Measurements from ENCODE around the gene ARV1.
A peak's percentile ranks its signal among the peaks of the same experiment; 100 is the strongest.
"Not testable (repeated sequence)": the region's sequence is repeated elsewhere in the genome, so short reads cannot be mapped to it uniquely, and the experiment has no call there.

Gene ARV1

DNA sequence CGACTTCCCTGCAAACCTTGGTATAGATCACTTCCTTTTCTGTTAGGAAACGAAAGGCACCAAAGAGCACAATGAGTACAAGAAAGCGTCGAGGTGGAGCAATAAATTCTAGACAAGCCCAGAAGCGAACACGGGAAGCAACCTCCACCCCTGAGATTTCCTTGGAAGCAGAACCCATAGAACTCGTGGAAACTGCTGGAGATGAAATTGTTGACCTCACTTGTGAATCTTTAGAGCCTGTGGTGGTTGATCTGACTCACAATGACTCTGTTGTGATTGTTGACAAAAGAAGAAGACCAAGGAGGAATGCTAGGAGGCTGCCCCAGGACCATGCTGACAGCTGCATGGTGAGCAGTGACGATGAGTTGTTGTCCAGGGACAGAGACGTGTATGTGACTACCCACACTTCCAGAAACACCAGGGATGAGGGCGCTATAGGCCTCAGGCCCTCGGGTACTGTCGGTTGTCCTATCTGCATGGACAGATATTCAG is 42.7 kb downstream of the ARV1 start:
- no peak for DNase-seq

DNA sequence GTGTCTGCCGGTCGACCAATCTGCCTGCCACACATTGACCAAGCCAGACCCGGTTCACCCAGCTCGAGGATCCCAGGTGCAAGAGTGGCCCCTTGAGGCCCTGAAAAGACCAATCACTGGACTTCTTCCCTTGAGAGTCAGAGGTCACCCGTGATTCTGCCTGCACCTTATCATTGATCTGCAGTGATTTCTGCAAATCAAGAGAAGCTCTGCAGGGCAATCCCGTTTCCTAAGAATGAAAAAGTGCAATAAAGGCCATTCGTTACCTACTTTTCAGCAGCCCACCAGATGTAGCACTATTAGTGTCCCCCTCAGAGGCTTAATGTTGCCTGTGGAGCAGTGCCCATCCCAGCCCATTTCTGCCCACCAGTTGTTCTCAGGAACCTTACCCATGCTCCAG is 43.6 kb downstream of the ARV1 start:
- DNase-seq = not testable (repeated sequence)

DNA sequence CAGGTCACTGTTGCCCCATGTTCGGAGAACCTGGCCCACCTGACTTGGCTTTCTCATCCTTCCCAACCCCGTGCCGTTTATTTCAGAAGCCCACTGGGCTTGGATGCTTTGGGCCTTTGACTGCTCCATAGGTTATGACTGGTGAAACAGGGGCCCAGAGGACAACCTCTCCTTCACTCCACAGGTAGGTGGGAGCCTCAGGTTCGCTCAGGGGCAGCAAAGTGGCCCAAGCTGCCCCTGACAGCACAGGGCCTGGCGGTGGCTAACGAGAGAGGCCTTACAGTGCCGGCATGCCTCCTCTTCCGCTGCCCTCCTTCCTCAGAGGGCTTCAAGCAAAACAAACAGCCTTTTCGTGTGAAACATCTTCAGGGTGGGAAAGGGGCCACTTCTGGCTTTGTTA is 44.3 kb downstream of the ARV1 start:
- no peak for DNase-seq

DNA sequence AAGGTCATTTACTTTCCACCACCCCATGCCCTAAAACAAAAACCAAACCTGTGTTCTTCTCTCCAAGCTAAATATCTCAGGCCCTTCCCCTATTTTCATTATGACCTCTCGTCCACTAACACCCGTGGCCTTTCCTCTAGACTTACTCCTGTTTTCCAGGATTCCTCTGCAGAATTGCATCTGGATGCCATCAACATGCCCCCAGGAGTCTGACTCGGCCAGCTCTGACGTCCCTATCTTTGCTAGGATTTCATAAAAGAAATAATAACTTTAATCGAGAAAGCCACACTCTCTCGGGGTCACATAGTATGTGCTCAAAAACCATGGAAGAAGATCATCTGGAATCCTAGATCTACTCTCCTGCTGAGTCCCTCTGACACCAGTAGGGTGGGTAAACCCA is 47.7 kb downstream of the ARV1 start:
- DNase-seq = no peak

DNA sequence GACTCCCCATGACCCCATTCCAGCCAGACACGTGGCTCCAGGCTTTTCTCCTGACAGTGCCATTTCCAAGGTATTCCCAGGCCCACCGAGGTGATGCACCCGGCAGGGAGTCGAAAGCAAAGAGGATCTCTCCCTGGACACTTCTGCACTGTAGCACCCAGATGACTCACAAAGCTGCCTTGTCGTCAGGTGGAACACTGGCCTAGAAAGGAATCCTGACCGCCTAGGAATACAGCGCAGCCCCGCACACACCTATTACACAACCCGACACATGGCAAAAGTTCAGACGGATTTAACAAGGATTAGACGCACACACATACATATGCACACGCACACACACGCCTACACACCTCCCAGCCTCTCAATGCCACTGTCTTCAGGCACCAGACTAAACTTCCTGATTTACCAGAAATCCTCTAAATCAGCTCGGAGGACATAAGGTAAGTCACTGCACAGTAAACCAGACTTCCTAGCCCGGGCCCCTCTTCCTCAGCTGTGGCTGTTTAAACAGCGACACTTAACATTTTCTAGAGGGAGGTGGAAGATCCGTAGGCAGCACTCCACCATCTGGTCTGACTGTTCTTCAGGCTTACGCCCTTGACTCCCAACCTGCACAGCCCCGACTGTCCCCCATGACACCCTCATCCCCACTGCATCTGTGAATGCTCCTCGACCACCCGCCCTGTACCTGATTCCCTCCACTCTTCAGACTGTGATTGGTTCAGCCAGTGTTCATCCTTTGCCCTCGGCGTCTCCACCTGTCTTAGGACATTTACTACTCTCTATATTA is 48.4 kb downstream of the ARV1 start:
- DNase-seq = no peak

DNA sequence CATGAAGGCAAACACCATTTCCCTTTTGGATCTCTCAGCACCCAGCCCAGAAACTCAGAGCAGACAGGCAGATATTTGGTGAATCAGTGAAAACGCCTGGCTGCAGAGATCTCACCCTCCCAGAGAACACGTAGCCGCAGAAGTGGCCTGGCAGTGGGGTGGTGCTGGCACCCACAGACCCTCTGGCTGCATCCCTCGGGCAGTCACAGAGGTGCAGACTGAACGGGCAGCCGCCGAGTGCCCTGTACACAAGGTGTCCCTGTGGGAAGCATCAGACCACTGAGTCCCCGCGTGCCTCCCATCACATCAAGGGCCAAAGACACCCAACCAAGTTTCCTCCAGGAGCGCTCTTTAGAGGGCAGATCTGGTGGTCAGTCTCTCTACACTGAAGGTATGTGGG is 49.1 kb downstream of the ARV1 start:
- no peak for DNase-seq

DNA sequence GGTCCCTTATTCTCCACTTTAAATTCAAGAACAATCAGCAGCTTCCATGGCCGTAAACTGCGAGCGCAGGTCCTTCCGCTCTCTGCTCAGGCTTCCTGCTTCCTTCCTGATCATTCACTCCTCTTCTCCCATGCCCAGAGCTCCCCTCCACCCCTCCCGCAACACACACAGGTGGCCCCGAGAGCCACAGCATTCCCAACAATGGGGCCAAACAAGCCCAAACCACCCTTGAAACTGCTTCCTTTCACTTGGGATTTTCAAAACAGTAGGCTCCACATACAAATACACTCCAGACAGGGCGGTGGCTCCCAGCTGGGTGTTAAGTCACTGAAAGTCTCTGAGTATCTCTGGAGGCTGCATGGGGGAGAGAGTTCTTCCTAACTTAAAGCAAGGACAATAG is 49.8 kb downstream of the ARV1 start:
- DNase-seq = no peak

DNA sequence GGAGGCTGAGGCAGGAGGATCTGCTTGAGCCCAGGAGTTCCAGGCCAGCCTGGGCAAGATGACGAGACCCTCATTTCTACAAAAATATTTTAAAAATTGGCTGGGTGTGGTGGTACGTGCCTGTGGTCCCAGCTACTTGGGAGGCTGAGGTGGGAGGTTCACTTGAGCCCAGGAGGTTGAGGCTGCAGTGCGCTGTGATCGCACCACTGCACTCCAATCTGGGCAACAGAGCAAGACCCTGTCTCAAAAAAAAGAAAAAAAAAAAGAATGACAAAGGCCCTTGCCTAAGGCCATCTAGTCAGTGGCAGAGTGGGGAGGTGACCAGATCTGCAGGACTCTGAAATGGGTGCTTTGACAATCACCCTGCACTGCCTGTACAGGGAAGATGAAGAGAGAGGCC is 50.4 kb downstream of the ARV1 start:
- not testable (repeated sequence) for DNase-seq

DNA sequence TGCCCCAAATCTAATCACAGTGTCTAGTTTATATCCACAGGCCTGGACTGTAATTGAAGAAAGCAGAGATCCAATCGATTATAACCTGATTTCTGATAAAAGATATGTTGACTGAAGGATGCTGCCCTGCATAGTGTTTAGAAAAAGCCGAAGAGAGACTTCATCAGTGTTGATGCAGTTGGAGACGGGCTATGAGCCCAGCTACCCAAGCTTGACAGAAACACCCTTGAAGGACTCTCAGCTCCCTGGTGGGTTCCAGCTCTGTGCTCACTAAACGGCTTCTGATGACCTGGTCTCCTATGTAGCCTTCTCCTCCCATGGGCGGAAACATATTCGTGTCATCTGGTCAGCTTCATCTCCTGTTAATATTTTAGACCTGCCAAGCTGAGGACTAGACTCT is 50.9 kb downstream of the ARV1 start:
- no peak for DNase-seq

DNA sequence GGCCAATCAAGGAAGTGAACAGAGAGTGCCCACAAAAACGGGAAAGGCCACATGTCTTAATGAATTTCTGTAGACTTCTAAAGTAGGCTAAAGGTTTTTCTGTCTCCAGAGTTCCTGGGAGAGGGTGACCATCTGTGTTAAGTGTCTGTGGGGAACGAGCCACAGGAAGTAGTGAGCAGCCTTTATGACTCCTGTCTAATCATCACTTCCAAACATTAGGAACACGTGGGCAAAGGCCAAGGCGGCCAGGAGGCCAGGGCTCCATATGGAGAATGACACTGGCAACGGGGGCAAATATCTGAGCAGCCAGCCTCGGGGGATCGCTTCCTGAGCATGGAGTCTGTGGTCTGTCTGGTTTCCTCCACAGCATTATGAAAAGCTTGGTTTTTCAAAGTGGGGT is 54.1 kb downstream of the ARV1 start:
- no peak for DNase-seq

DNA sequence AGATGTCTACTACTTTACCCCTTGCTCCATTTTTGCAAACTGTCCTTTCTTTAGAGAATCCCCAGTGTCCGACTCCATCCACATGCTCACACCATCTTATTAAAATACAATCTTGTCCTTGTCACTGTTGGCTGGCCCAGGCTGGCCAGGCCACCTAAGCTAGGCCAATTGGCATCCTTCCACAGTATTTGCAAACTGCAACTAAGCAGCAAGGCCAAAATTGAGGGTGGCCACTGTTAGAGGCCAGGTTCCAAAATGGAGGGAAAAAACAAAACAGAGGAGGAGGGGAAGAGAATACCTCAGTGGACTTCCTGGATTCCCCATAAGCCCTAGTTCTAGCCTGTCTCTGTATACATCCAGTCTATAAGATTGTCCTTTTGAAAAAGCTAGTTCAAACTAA is 56.9 kb downstream of the ARV1 start:
- no peak for DNase-seq

DNA sequence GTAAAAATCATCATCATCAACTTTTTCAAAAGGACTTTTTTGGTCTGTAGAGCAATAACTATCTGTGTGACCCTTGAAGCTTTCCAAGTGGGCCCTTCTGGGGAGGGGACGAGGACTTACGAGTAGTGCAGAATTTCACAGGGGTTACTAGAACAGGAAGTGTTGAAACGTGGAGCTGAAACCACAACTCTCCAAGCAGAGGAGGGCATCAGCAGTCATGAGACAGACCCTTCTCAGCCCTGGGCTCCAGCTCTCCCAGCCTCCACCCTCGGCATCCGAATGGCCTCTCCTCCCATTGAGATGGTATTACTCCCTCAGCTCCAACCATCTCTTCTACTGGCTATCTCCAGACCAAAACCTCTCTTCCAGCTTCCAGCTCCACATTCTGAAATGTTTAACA is 57.5 kb downstream of the ARV1 start:
- DNase-seq = no peak

DNA sequence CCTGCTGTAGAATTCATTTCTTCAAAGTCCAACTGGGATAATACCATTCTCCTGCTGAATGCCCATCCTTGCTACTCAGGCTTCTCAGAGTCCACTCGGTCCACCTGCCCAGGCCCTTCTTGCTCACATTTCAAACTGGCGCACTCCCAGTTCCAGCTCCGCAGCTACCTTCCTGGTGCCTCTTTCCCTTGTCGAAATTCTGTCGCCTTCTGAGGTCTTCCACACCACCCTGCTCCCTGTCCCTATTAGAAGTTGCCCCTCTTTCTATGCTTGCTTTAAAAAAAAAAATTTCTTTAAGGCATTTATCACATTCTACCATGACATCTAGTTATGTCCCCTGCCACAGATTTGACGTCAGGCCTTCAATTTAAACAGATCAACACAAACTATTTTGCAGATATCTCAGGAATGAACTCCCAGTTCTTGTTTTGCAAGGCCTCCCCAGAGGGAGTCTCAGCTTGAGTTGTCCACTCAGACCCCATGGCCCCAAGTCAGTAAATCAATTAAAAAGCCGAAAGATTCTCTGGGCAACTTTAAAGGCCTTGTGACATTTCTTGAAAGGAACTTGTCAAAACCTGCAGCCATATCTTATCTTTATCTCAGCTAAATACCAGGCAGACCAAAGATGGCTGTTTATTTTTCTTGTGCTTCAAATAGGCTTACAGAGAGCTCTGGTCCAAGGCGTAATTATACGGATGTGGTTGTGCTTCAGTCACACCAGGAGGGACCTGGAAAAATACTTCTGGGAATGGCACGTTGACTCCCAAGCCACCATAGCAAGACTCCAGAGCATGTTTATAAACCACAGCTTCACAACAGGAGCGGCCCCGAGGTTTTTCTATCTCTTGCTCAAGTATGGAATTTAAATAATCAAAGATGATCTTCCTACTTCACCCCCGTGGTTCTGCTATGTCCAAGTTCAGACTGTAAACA is 59.0 kb downstream of the ARV1 start:
- DNase-seq = no peak

DNA sequence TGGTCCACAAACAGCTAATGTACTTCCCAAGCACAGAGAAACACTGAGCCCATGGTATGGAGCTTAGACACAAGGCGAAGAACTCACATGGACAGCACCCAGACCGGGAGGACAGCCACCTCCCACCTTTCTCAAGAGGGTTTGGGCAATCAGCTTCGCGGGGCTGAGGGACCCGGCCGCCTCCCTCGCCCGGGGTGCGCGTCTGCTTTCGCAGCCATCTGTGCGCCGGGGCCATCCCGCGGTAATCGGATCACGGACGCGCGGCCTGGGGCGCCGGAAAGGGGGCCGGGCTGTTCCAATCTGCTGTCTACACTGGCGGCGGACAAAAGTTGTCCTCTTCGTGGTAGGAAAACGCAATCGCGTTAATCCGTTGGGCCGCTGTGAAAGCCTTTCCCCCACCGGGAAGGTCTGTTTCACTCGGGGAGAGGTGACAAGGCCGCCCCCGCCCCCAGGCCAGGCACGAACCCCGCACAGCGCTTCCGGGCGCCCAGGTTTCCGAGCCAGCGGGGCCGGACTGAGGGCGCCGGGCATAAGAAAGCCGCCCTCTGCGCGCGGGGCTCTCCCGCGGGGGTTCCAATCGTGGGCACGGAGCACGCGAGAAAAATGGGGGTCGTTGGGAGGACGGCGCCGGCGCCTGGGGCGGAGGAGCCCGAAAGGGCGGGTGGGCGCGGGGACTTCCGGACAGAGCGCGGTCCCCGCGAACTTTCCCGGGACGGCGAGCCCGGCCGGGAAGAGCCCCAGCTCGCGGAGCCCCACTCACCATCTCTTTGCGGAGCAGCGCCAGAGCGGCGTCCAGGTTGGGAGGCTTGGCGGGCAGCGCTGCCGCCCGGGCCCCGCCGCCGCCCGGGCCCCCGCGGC is 60.5 kb downstream of the ARV1 start:
- DNase-seq = no peak

DNA sequence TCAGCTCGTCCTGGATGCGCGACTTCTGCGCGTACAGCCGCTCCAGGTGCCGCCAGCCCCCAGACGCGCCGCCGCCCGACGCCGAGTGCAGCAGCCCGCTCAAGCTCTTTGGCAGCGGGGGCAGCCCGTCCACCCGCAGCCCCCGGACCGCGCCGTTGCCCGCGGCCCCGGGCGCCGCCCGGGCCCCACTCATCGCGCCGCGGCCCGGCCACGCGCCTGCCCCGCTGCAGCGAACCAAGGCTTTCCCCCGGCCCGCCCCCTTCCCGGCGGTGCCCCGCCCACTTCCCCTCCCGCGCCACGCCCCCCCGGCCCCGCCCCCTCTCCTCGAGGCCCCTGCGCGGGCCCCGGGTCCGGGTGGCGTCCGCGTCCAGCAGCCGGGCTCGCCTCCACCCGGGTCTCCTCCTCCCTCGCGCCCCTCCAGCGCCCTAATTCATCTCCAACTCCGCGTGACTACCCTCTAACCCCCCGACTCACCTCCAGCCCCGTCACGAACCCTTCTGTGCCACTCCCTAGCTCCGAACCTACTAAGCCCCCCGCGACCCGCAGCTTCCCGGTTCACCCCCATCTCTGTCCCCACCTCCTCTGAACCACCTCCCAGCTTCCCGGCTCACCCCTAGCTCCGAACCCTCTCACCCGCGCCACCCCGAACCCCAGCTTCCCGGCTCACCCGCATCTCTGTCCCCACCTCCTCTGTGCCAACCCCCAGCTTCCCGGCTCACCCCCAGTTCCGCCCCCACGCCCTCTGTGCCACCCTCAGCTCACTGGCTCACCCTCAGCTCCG is 61.3 kb downstream of the ARV1 start, which contains the start of gene FAM89A:
Gene FAM89A, minus strand, starts transcription at position 236 of the 781 bp plus-strand sequence. Its CDS starts 43 bp downstream, at position 193.
- DNase-seq = peak; percentile 70

DNA sequence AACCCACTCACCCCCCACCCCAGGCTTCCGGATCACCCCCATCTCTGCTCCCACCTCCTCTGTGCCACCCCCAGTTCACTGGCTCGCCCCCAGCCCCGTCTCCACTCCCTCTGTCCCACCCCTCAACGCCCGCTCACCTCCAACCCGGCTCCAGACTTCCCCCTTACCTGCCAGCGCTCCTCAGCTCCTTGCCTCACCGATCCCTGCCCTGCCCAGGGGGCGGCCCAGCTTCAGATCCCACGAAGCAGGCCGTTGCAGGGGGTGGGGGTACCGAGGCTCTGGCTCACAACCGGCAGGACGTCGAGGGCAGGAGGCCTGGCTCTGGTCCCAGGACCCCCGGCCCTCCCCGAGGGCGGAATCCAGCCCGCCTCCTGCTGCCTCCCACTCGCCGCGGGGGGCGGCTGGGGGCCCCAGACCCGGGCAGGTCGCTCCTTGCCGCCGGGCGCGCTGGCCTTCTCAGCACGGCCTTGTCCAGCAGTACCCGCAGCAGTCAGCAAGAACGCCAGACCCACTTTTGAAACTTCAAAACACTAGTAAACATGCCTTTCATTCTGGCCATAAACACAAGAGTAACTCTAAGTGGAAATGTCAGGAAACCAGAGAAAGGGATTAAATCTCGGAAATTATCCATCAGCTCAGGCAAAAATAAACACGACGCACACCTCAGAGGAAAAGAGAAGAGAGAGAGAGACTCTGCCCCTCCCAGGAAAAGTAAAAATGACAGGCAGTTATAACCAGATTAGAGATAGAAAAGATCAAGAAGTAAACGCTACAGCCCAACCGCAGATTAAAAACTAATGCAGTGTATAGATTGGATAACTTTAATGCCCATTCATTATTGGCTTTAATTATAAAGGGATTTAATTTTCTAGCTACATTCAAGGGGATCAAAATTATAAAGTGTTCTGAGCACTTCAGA is 62.2 kb downstream of the ARV1 start:
- no peak for DNase-seq

DNA sequence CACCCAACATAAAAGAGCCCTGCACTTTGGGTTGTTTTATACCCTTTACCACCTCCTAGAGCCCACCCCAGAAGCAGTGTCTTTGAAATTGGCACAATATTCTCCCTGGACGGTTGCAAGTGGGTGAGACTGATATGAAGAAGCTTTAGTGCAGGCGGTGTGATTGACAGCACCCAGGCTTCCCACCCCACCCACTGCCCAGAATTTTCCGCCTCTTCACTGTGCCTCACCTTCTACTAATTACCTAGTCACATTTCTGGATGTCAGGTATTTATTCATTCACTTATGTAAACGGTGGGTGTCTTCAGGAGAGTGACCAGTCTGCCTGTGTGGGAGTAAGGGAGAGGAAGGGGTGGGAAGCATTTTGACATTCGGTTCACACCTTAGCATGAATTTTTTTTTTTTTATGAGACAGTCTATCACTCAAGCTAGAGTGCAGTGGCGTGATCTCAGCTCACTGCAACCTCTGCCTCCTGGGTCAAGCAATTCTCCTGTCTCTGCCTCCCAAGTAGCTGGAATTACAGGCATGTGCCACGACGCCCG is 62.9 kb downstream of the ARV1 start:
- DNase-seq = no peak

DNA sequence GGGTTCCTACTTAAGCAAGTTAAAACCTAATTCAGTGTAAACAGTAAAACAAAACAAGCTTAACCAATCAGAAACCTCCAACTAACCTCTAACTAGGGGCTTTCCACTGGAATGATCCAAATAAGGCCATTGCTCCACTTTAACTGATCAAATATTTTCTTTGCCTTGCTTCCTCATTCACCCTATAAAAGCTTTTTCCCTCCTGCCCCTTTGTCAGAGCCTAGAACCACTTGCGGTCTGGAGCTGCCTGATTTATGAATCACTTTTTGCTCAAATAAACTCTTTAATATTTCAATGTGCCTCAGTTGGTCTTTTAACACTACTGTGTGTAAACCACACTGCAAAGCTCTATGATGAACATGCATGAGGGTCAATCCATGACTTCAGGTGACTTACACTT is 65.7 kb downstream of the ARV1 start:
- no peak for DNase-seq

DNA sequence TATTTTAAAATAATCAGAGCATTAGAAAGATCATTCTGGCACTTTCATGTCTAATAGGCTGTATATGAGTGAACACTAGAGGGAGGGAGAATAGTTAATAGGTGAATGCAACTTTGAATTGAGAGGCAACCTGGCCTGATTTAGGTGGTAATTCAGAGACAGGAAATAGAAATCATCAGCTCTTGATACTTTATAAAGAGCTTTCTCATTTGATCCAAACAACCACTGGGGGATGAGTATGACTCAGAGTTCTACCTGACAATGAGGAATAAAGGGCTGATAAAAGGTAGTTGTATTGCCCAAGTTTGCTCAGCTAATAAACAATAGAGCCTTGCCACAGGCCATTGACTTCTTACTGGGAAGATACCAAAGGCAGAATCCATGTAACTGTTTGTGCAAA is 66.4 kb downstream of the ARV1 start:
- no peak for DNase-seq

DNA sequence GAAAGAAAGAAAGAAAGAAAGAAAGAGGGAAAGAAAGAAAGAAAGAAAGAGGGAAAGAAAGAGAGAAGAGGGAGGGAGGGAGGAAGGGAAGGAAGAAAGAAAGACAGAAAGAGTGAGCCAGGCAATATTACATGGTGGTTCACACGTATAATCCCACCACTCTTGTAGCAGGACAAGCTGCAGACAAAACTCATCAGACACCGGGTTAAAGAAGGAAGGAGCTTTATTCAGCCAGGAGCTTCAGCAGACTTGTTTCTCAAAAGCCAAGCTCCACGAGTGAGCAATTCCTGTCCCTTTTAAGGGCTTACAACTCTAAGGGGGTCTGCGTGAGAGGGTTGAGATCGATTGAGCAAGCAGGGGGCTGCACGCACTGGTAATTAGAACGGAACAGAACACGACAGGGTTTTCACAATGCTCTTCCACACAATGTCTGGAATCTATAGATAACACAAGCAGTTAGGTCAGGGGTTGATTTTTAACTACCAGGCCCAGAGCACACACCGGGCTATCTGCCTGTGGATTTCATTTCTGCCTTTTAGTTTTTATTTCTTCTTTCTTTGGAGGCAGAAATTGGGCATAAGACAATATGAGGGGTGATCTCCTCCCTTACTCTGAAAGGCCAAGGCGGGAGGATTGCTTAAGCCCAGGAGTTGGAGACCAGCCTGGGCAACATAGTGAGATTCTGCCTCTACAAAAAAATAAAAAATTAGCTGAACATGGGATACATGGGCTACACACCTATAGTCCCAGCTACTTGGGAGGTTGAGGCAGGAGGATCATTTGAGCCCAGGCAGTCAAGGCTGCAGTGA is 67.2 kb downstream of the ARV1 start:
- not testable (repeated sequence) for DNase-seq
